ENCODE measurements around the gene AK2.

- no peak for TF ChIP-seq CTCF (conservative IDR thresholded peaks at IDR 0.05)
- TF ChIP-seq ZFX (IDR thresholded peaks at IDR 0.05), result no peak
Measured at GRCh38 chr1:32984455-32985171, 52.1 kb downstream of the AK2 start.
